Measurements from ENCODE around the gene IL36RN.
"Not testable (repeated sequence)": the region's sequence is repeated elsewhere in the genome, so short reads cannot be mapped to it uniquely, and the experiment has no call there.

IL36RN gene

DNA sequence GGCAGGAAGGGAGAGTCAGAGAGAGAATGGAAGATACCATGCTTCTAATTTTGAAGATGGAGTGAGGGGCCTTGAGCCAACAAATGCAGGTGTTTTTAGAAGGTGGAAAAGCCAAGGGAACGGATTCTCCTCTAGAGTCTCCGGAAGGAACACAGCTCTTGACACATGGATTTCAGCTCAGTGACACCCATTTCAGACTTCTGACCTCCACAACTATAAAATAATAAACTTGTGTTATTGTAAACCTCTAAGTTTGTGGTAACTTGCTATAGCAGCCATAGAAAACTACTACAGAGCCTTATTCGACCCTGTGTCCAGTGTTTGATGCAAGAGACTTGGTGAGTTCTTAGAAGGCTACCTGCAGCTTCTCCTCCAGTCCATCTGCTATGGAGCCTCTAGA, 16.6 kb downstream of the IL36RN start:
- DNase-seq: no peak

DNA sequence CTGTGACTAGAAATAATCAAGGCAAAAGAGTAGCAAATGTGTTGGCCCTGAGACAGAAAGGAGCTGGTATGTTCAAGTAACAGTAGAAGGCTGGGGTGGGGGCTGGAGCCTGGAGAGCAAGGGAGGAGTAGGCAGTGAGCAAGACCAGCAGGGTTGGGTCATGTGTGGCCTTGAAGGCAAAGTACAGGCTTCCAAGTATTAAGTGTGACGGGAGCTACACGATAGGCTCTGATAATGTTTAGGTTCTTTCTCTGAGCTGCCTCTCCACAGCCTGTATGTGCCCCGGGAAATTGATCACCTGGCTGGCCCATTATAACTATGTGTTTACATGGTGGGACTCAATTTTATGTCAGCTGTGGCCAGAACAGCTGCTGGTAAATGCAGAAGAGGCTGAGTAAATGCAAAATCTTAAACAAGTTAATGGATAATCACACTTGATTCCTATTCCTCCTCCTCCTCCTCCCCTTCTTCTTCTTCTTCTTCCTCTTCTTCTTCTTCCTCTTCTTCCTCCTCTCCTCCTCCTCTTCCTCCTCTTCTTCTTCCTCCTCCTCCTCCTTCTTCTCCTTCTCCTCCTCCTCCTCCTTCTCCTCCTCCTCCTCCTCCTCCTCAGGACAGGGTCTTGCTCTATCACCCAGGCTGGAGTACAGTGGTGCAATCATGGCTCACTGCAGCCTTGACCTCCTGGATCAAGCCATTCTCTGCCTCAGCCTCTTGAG, 18.1 kb downstream of the IL36RN start:
- DNase-seq: no peak

DNA sequence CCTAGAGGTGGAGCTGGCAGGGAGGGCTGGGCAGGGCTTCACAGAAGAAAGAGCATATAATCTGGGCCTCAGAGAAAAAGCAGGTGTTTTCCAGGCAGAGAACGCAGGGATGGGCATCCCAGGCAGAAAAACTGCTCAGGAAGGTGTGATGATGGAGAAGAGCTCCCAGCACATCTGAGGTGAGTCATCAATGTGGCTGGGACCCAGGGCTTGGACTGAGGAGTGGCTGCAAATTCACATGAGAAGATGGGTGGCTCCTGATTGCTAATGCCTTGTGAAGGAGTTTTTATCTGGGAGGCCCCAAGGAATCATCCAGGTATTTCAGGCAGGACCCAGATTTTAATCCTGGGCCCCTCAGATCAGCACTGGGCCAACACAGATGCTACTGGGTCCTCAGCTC, 18.9 kb downstream of the IL36RN start:
- no peak for DNase-seq

DNA sequence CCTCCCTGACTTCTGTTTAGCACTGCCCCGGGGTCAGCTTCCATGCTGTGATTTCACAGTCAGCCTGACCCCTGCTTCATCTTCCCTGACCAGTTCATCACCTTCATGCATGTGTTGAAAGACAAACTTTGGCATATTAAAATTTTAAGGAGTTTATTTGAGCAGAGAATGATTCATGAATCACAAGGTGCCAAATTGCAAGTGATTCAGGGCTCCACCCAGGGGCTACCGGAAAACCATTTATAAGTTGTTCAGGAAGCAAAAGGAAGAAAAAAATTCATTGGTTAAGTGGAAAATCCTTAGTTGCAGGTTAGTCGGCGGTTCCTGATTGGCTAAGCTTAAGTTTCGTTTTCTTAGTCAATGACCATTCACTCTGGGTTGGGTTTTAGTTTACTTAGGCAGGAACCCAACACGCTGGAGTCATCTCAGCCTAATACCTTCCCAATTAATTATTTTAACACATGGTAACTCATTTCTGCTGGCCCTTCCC, 19.4 kb downstream of the IL36RN start:
- no peak for DNase-seq

DNA sequence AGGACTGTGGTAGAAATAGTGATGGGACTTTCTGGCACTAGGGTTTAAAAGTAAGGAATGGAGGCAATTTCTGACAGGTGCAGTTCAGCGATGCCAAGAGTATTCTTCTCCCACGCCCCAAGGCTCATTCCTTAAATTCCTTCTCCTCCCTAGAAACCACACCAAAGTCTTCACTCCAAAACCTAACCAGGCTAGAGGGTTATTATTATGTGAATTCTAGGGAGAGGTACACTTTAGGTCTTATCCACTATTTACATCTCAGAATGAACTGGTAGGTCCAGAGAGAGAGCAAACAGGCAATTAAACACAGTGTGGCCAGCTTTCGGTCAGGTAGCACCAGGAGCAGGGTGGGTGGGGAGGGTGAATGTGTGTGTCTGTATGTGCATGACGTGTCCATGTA, 20.1 kb downstream of the IL36RN start:
- no peak for DNase-seq

DNA sequence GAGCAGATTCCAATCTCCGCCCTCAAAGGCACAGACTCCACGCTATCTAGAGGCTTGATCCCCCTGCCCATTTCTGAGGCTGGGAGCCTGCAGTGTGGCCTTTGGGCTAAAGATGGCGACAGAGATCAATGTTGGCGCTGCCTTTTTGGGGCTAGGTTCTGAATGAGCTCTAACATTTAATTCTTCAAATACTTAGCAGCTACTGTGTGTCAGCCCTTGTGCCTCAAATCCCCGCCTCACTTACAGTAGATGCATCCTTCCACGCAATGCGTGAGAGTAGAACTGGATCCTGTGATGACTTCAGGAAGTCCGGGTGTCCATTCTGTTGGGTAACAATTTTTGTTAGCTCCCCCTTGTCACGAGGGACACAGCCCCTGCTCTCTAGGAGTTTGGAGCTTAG, 21.1 kb downstream of the IL36RN start:
- no peak for DNase-seq

DNA sequence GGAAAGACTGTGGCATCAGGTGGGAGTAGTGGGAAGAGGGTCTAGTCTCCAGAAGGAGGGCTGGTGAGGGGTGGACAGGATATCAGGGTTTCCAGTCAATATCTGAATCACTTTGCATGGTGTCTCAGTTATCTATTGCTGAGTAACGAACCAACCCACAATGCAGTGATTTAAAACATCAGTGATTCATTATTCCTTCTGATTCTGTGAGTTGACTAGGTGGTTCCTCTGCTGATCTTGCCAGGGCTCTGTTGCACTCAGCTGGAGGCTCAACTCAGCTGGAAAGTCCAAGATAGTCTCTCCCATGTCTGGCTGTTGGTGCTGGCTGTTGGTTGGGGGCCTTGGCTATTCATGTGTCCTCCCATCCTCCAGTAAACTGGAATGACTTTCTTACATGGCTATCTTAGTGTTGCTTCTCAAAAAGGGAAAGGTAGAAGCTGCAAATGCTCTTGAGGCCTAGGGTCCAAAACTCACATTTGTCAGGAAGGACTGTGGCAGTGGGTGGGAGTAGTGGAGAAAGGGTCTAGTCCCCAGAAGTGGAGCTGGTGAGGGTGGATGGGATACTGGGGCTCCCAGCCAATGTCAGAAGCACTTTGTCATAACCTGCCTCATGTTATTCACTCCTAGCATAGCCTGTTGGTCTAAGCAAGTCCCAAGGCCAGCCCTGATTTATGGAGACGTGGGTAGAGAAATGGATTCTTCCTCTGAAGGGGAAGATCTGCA, 22.7 kb downstream of the IL36RN start:
- no peak for DNase-seq

DNA sequence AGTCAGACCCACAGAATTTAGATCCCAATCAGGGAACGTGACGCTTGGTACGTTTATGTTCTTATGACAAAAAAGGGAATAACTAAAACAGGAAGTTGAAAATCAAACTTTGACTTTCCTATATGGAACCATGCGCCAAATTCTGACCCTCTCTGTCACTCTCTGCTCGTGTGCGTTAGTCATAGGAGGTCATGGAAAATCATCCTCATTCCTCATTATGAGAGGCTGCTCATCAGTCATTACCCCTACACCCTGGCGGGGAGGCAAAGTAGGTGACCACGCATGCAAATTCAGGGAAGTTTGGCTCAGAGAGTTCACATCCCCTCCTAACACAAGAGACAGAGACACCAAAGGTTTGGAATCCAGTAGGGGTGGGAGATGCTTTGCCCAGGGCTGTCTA, 24.3 kb downstream of the IL36RN start:
- DNase-seq: no peak

DNA sequence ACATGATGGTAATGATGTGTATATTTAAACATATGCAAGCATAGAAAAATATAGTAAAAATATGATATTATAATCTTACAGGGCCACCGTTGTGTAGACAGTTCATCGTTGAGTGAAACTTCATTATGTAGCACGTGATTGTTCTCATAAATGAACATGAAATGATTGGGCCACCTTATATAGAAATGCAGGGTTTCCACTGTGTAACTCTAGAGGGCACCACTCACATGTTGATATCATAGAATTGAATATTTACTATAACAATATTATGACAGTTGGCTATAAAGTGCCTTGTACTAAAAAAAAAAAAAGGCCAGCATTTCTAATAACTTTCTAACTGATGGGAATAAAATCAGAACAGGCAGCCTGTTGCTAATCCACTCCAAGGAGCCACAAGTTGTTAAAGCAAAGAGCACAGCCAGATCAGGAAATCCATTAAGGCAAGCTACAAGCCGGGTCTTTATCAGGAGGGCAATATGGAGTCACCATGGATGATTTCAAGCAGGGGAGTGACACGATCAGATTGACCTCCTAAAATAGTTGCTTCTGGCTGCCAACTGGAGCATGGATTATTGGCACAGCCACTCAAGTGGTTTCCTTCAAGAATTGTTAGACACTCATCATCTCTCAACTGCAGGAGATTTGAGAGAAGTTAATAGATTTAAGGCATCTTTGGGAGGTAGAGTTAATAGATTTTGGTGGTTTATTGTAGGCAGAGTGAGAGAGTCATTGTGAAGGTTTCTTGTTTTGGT, 25.4 kb downstream of the IL36RN start:
- no peak for DNase-seq

DNA sequence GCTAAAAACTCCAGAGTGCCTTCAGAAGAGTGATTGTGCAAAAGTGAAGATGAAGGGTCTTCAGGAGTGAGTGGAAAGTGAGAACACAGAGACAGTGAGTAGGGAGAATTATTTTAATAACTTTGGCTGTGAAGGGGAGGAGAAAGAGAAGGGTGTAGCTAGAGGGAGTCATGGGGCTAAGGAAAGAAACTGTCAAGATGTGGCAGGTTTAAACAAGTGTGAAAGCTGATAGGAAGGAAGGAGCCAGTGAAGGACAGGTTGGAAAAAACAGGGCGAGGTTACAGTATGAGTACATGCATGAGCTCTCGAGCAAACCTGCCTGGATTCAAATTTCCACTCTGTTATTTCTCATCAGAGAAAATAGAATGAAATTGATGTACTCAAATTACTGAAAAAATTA, 26.5 kb downstream of the IL36RN start:
- DNase-seq: no peak

DNA sequence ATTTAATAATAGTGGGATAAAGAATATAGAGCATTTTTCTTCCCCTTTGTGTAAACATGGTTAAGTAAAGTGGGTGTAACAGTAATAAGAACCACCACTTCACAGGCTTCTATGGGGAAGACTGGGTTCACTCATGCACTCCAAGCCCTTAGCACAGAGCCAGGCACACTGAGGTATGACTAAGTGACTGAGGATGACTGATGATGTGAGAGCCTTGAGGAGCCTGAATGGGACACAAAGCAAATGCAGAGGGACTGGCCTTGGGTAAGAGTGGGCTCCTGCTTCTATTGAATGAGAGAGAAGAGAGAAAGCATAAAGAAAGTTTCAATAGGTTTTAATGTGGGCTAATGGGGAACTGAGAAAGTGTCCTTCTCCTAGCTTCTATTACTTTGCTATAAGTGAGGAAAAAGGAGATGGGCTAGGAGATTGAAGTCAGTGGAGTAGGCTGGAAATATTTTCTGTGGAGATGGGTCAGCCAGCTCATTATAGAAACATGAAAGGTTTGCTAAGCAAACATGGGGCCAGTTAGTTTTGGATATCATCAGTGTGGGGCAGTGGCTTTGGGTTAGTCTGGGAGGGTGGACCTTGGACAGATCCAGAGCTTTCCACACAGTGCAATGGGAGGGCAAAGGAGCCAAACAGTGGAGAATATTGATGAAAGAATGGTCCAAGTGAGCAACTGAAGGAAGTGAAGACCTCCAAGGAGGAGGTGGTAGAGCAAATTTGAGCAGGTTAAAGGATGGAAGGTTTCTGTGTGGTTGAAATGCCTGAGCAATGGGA, 29.4 kb downstream of the IL36RN start:
- no peak for DNase-seq

DNA sequence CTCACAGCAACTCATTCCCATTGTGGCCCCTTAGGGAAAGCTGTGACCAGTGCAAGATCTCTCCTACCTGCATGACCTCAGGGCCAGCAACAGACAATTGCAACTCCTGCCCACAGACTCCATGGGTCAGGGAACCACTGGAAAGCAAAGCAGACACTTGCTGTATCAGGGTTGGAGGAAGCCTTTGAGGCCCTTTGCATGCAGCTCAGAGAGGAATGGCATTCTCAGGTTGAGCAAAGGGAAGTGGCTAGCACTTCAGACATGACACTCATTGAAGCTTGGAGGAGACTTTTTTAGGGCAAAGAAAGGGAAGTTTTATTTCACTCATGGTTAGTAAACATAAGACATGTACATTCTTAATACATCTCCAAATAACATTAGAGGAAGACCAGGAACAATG, 30.9 kb downstream of the IL36RN start:
- no peak for DNase-seq

DNA sequence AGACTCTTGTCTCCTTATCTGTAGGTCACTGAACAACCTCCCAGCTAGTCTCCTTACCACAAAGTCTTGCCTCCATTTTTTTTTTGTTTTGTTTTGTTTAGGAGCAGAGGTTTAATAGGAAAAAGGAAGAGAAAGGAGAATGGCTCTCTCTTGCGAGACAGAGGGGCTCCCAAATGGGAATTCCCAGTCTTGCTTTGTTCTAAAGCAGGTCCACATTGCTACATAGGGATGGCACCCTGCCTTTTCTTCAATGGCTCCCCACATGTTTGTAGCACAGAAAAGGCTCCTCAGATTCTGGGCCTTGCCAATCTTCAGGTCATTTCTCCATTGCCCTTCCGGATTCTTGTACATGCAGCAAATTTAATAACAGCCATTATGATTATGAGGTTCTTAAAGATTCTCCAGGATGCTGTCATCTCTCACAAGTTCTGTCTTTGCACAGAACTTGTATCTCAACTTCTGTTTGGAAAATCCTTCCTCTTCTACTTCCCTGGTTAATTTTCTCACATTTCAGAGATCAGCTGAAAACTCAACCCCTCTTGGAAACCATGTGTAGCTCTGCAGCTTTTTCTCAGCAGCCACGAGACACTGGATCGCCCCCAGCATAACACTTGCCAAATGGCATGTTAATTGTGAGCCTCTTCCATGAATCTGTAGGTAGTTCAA, 32.4 kb downstream of the IL36RN start:
- DNase-seq: no peak

DNA sequence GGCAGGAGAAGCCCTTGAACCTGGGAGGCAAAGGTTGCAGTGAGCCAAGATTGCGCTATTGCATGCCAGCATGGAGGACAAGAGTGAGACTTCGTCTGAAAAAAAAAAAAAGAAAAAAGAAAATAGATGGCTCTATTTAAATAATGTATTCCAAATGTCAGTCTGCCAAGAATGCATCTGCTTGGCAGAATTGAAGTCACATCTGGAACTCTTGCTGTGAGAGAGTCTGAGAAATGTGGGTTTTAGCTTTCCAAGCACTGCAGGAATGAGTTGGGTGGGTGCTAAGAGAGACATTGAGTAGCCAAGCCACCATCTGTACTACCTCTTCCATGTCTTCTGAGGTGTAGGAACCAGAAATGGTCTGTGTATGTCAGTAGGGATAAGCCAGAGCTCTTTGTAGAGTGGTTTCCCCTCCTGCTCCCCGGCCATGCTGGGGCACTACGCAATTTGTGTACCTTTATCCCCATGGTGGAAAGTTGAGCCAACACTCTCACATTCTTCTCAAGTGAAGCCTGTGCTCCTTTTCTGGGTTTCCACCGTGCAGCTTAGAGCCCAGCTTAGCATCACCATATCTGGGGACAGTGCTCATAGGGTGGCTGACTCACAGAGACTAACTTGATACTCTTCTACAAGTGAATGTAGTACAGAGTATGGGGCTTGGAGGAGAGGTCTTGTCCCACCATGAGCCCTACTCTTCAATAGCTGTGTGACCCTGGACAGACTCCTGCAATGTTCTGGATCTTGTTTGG, 34.0 kb downstream of the IL36RN start:
- DNase-seq: no peak

DNA sequence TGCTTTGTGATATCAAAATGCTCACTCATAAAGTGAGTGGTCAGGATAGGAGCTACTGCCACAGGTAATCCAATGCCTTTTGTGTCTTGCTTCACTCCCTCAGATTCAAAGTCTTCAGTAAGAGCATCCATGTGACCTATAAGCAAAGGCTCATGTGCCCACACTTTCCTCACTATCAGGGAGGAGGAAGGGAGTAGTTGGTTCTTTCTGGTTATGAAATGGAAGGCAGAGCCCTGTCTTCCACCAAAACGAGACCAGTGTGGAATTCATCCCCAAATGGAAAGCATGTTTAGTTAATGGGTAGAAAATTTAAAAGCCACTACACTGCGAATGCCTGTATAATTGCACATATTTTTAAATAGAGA, 34.6 kb downstream of the IL36RN start:
- DNase-seq: no peak

DNA sequence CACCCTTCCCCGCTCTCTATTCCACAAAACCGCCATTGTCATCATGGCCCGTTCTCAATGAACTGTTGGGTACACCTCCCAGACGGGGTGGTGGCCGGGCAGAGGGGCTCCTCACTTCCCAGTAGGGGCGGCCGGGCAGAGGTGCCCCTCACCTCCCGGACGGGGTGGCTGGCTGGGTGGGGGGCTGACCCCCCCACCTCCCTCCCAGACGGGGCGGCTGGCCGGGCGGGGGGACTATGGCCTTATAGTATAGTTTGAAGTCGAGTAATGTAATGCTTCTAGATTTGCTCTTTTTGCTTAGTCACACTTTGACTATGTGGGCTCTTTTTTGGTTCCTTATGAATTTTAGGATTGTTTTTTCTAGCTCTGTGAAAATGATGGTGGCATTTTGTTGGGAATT, 37.3 kb downstream of the IL36RN start:
- not testable (repeated sequence) for DNase-seq

DNA sequence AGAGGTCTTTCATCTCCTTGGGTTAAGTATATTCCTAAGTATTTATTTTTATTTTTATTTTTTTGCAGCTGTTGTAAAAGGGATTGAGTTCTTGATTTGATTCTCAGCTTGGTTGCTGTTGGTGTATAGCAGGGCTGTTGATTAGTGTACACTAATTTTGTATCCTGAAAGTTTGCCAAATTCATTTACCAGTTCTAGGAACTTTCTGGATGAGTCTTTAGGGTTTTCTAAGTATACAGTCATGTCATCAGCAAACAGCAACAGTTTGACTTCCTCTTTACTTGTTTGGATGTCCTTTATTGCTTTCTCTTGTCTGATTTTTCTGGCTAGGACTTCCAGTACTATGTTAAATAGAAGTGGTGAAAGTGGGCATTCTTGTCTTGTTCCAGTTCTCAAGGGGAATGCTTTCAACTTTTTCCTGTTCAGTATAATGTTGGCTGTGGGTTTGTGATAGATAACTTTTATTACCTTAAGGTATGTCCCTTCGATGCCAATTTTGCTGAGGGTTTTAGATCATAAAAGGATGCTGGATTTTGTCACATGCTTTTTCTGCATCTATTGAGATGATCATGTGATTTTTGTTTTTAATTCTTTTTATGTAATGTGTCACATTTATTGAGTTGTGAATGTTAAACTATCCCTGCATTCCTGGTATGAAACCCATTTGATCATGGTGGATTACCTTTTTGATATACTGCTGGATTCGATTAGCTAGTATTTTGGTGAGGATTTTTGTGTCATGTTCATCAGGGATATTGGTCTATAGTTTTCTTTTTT, 38.0 kb downstream of the IL36RN start:
- not testable (repeated sequence) for DNase-seq

DNA sequence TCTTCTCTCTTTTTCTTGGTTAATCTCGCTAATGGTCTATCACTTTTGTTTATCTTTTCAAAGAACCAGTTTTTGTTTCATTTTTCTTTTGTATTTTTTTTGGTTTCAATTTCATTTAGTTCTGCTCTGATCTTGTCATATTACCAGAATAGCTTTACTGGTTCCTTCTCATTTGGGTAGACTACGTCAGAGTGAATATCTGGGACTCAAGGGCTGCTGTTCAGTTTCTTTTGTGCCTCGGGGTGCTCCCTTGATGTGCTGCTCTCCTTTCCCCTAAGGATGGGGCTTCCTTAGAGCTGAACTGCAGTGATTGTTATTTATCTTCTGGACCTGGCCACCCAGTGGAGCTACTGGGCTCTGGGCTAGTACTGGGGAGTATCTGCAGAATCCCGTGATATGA, 39.0 kb downstream of the IL36RN start:
- no peak for DNase-seq

DNA sequence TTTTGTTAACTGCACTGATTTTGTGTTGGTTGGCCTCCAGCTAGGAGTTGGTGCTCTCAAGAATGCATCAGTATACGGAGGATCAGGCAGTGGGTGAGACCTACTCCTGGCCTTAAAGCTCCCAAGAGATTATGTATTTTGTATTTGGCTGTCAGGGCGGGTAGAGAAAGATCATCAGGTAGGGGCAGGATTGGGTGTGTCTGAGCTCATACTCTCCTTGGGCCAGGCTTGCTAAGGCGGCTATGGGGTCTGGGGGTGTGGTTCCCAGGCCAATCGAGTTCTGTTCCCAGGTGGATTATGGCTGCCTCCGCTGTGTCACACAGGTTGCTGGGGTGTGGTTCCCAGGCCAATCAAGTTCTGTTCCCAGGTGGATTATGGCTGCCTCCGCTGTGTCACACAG, 39.5 kb downstream of the IL36RN start:
- no peak for DNase-seq

DNA sequence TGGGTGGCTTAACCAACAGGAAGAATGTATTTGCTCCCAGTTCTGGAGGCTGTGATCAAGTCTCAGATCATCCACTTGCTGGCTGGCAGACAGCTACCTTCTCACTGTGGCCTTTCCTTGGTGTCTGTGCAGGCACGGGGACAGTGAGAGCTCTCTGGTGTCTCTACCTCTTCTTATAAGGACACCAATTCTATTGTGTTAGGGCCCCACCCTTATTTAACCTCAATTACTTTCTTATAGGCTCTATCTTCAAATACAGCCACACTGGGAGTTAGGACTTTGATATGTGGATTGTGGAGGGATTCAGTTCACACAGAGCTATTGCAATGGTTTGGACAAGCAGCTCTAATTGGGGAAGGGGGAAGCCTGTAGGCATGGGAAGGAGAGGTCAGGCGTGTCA, 43.1 kb downstream of the IL36RN start:
- no peak for DNase-seq

DNA sequence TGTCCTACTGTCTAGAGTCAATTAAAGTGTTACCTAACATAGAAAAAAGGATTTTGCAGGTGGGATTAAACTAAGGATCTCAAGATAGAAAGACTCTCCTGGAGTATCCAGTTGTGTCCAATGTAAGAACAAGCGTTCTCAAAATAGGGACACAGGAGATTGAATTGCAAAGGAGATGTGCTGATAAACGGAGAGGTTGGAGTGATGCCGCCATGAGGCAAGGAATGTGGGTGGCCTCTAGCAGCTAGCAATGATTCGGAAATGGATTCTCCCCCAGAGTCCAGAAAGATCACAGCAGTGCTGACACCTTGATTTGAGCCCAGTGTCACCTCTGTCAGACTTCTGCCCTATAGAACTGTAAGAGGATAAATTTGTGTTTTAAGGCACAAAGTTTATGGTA, 44.3 kb downstream of the IL36RN start:
- no peak for DNase-seq
